ENCODE results near the gene NRG2.

GRCh38 chr5:140041492-140042392 is 1.4 kb downstream of the NRG2 start:
- TF ChIP-seq CTCF (IDR thresholded peaks at IDR 0.05) (no peak), POLR2A (IDR thresholded peaks at IDR 0.05) (no peak), POLR2AphosphoS5 (IDR thresholded peaks at IDR 0.05) (no peak)

All from breast epithelium (tissue), 3 donors.